Ishikawa (cell line): ENCODE data around the gene ACACA.

ENCODE experiments used
- CEBPB ChIP-seq: IDR thresholded peaks from 2 replicates; pipeline ENCODE4 v1.6.1; 2012
- CREB1 ChIP-seq: IDR thresholded peaks from 2 replicates; pipeline ENCODE4 v1.6.1; 2012; ENCODE audit warnings: low read depth
- EGR1 ChIP-seq: IDR thresholded peaks from 2 replicates; pipeline ENCODE4 v1.6.1; 2012
- EP300 ChIP-seq: IDR thresholded peaks from 2 replicates; pipeline ENCODE4 v1.6.1; 2012; ENCODE audit warnings: borderline replicate concordance
- FOXM1 ChIP-seq: IDR thresholded peaks from 2 replicates; pipeline ENCODE4 v1.6.1; 2012; ENCODE audit warnings: low read depth, borderline replicate concordance
- MAX ChIP-seq: IDR thresholded peaks from 2 replicates; pipeline ENCODE4 v1.6.1; 2012
- NFIC ChIP-seq: IDR thresholded peaks from 2 replicates; pipeline ENCODE4 v1.6.1; 2012
- RAD21 ChIP-seq: IDR thresholded peaks from 2 replicates; pipeline ENCODE4 v1.6.1; 2012; ENCODE audit warnings: low read depth
- REST ChIP-seq: IDR thresholded peaks from 2 replicates; pipeline ENCODE4 v1.6.1; 2012; ENCODE audit warnings: low read depth, mild to moderate bottlenecking
- TAF1 ChIP-seq: IDR thresholded peaks from 2 replicates; pipeline ENCODE4 v1.6.1; 2012; ENCODE audit warnings: low read depth, mild to moderate bottlenecking
- TCF12 ChIP-seq: IDR thresholded peaks from 2 replicates; pipeline ENCODE4 v1.6.1; 2012; ENCODE audit warnings: low read depth
- TEAD4 ChIP-seq: IDR thresholded peaks from 2 replicates; pipeline ENCODE4 v1.6.1; 2012
- USF1 ChIP-seq: IDR thresholded peaks from 2 replicates; pipeline ENCODE4 v1.6.1; 2012
- YY1 ChIP-seq: IDR thresholded peaks from 2 replicates; pipeline ENCODE4 v1.6.1; 2012; ENCODE audit warnings: low read depth
- ZBTB7A ChIP-seq: IDR thresholded peaks from 2 replicates; pipeline ENCODE4 v1.6.1; 2012; ENCODE audit warnings: low read depth

ACACA gene

GRCh38 chr17:37123941-37124820, 282.5 kb downstream of the ACACA start:
- TF ChIP-seq YY1 = no peak
- no peak for TF ChIP-seq REST
- no peak for TF ChIP-seq MAX
- TF ChIP-seq TEAD4 = no peak
- no peak for TF ChIP-seq ZBTB7A
- no peak for TF ChIP-seq CREB1
- TF ChIP-seq TCF12 = no peak

GRCh38 chr17:37123386-37123785, 283.2 kb downstream of the ACACA start:
- TF ChIP-seq EP300 (no peak), MAX (no peak), RAD21 (no peak)

GRCh38 chr17:37121616-37122015, 285.0 kb downstream of the ACACA start:
- TF ChIP-seq TCF12 = no peak
- TF ChIP-seq USF1 = no peak
- no peak for TF ChIP-seq RAD21

GRCh38 chr17:37118366-37119137, 288.1 kb downstream of the ACACA start:
- TF ChIP-seq CREB1 = no peak
- TF ChIP-seq YY1 = no peak
- no peak for TF ChIP-seq ZBTB7A
- TF ChIP-seq FOXM1 = no peak
- no peak for TF ChIP-seq RAD21
- no peak for TF ChIP-seq NFIC
- TF ChIP-seq MAX = no peak
- no peak for TF ChIP-seq TAF1
- no peak for TF ChIP-seq EP300
- TF ChIP-seq TCF12 = no peak
- TF ChIP-seq CEBPB = no peak
- no peak for TF ChIP-seq REST
- no peak for TF ChIP-seq EGR1
- no peak for TF ChIP-seq TEAD4

GRCh38 chr17:37117373-37118142, 289.1 kb downstream of the ACACA start:
- TF ChIP-seq TEAD4 (no peak), REST (no peak), EGR1 (no peak), YY1 (no peak), CREB1 (no peak), TAF1 (no peak), CEBPB (no peak), ZBTB7A (no peak)
